ENCODE results near the gene LRRC2. TPM values are rescaled to one million over a fixed set of nuclear protein-coding genes. Genes with fewer than 3 reads are reported as not detected.

The LRRC2 gene
- total and polyA plus RNA-seq, 9 of the 15 experiments (the other 6 are each of a cell fraction or from before 2014, with no cell fraction given), result 0.01 to 0.04 (median 0.03) TPM; not detected in 5

DNA sequence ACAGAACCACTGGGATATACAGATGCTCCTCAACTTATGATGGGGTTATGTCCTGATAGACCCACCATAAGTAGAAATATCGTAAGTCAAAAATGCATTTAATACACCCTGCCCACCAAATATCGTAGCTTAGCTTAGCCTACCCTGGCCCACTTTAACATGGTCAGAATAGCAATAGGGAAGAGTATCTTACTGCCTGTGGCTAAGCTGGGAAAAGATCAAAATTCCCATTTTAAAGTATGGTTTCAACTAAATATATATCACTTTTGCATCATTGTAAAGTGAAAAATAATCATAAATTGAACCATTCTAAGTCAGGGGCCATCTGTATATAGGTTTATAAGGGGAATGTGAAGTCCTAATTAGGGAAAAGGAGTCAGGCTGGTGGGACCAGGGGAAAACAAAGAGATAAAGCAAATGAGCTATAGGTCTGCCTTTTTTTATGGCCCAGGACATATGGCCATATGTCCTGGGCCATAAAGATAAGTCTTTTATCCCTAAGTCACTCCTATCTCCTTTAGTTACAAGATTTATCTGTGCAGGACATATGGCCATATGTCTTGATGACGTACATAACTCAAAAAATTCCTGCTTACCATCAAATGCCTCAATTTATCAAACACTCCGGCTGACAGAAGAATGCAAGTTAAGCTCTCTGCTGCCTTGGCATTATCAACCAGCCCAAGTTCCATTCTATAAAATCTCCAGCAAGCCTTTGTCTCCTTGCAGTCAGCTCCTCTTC, 57.1 kb downstream of the LRRC2 start (continued):
- TF ChIP-seq DDX20 (tag; IDR thresholded peaks at IDR 0.05; ENCODE audit: low read depth) (no peak; the same call in 1 of the 2 replicates), ZNF408 (CRISPR knock-in tag; IDR thresholded peaks at IDR 0.05; ENCODE audit: low read depth) (no peak), E2F3 (CRISPR knock-in tag; IDR thresholded peaks at IDR 0.05) (0 out of 2 replicates have a peak, but pooled peaks have one; percentile 43), ZKSCAN3 (CRISPR knock-in tag; IDR thresholded peaks at IDR 0.05) (no peak), EGR1 (conservative IDR thresholded peaks at IDR 0.05) (peak; percentile 54; the same call in 1 of the 2 replicates), DNMT1 (IDR thresholded peaks at IDR 0.05) (no peak), ZBTB7A (IDR thresholded peaks at IDR 0.05; ENCODE audit: borderline replicate concordance, control insufficient read depth, low read depth, low read length) (no peak), MTA1 (IDR thresholded peaks at IDR 0.05; ENCODE audit: borderline replicate concordance) (peak; percentile 94), ZSCAN32 (CRISPR knock-in tag; IDR thresholded peaks at IDR 0.05) (no peak), ASH1L (IDR thresholded peaks at IDR 0.05; ENCODE audit: borderline replicate concordance, low read depth, partially characterized antibody) (no peak), ZNF263 (CRISPR knock-in tag; IDR thresholded peaks at IDR 0.05; ENCODE audit: borderline replicate concordance) (no peak), SRSF9 (IDR thresholded peaks at IDR 0.05; ENCODE audit: borderline replicate concordance, low read depth, low read length) (no peak), GTF2A2 (tag; IDR thresholded peaks at IDR 0.05) (no peak), CREB1 (IDR thresholded peaks at IDR 0.05) (peak; percentile 91), CREB1 (CRISPR knock-in tag; IDR thresholded peaks at IDR 0.05) (peak; percentile 48; the same call in 1 of the 2 replicates), GATA2 (CRISPR knock-in tag; IDR thresholded peaks at IDR 0.05) (peak; percentile 90), ZKSCAN1 (IDR thresholded peaks at IDR 0.05; ENCODE audit: low read depth, low read length) (no peak), KAT8 (IDR thresholded peaks at IDR 0.05; ENCODE audit: low read depth) (no peak), RFX7 (CRISPR knock-in tag; IDR thresholded peaks at IDR 0.05) (no peak), XRCC5 (IDR thresholded peaks at IDR 0.05; ENCODE audit: low read depth, low read length) (no peak), POLR2G (IDR thresholded peaks at IDR 0.05; ENCODE audit: low read depth, low read length) (no peak), ZNF586 (CRISPR knock-in tag; conservative IDR thresholded peaks at IDR 0.05) (no peak), FOSL1 (tag; conservative IDR thresholded peaks at IDR 0.05) (peak; percentile 94), MBD2 (IDR thresholded peaks at IDR 0.05; ENCODE audit: borderline replicate concordance, low read depth) (peak; percentile 87)
- TF ChIP-seq, protein P1, sequence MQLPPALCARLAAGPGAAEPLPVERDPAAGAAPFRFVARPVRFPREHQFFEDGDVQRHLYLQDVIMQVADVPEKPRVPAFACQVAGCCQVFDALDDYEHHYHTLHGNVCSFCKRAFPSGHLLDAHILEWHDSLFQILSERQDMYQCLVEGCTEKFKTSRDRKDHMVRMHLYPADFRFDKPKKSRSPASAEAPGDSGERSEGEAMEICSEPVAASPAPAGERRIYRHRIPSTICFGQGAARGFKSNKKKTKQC (CRISPR knock-in tag; IDR thresholded peaks at IDR 0.05), result no peak
- TF ChIP-seq, protein P2, sequence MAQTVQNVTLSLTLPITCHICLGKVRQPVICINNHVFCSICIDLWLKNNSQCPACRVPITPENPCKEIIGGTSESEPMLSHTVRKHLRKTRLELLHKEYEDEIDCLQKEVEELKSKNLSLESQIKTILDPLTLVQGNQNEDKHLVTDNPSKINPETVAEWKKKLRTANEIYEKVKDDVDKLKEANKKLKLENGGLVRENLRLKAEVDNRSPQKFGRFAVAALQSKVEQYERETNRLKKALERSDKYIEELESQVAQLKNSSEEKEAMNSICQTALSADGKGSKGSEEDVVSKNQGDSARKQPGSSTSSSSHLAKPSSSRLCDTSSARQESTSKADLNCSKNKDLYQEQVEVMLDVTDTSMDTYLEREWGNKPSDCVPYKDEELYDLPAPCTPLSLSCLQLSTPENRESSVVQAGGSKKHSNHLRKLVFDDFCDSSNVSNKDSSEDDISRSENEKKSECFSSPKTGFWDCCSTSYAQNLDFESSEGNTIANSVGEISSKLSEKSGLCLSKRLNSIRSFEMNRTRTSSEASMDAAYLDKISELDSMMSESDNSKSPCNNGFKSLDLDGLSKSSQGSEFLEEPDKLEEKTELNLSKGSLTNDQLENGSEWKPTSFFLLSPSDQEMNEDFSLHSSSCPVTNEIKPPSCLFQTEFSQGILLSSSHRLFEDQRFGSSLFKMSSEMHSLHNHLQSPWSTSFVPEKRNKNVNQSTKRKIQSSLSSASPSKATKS (CRISPR knock-in tag; IDR thresholded peaks at IDR 0.05), result no peak
- TF ChIP-seq, protein P3, sequence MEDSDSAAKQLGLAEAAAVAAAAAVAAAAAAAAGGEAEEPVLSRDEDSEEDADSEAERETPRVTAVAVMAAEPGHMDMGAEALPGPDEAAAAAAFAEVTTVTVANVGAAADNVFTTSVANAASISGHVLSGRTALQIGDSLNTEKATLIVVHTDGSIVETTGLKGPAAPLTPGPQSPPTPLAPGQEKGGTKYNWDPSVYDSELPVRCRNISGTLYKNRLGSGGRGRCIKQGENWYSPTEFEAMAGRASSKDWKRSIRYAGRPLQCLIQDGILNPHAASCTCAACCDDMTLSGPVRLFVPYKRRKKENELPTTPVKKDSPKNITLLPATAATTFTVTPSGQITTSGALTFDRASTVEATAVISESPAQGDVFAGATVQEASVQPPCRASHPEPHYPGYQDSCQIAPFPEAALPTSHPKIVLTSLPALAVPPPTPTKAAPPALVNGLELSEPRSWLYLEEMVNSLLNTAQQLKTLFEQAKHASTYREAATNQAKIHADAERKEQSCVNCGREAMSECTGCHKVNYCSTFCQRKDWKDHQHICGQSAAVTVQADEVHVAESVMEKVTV (CRISPR knock-in tag; IDR thresholded peaks at IDR 0.05), result peak; percentile 24; the same call in 1 of the 2 replicates
